HG03469 (cell line): ENCODE measurements around the gene RNF114.
"Not testable (repeated sequence)": the region's sequence is repeated elsewhere in the genome, so short reads cannot be mapped to it uniquely, and the experiment has no call there.

Experiments used
- ATAC-seq: cut with Tn5 transposase; IDR thresholded peaks from one replicate; pipeline ENCODE4 v1.9.1; 2021; ENCODE audit warnings: mild to moderate bottlenecking, moderate library complexity, moderate number of reproducible peaks; ENCODE audit not compliant: unreplicated experiment

The RNF114 gene

GRCh38 chr20:49983848-49984408 is 47.7 kb downstream of the RNF114 start:
- ATAC-seq = no peak

- no peak for ATAC-seq
Measured at GRCh38 chr20:49984426-49985153, 48.4 kb downstream of the RNF114 start.

GRCh38 chr20:49985157-49985556 is 49.0 kb downstream of the RNF114 start:
- no peak for ATAC-seq

GRCh38 chr20:49985617-49986016 is 49.4 kb downstream of the RNF114 start:
- no peak for ATAC-seq

- ATAC-seq = no peak
Measured at GRCh38 chr20:49986049-49986448, 49.9 kb downstream of the RNF114 start.

GRCh38 chr20:49987015-49987867 is 51.0 kb downstream of the RNF114 start:
- ATAC-seq = no peak

- no peak for ATAC-seq
Measured at GRCh38 chr20:49987868-49988690, 51.9 kb downstream of the RNF114 start.

- no peak for ATAC-seq
Measured at GRCh38 chr20:49989234-49990065, 53.3 kb downstream of the RNF114 start.

GRCh38 chr20:49990271-49990720 is 54.1 kb downstream of the RNF114 start:
- no peak for ATAC-seq

- no peak for ATAC-seq
Measured at GRCh38 chr20:49993301-49993751, 57.1 kb downstream of the RNF114 start.

GRCh38 chr20:49995586-49995985 is 59.4 kb downstream of the RNF114 start:
- no peak for ATAC-seq

GRCh38 chr20:49998478-49999188 is 62.4 kb downstream of the RNF114 start:
- ATAC-seq = not testable (repeated sequence)

- no peak for ATAC-seq
Measured at GRCh38 chr20:49999329-49999728, 63.1 kb downstream of the RNF114 start.

- not testable (repeated sequence) for ATAC-seq
Measured at GRCh38 chr20:50000548-50001222, 64.5 kb downstream of the RNF114 start.

- no peak for ATAC-seq
Measured at GRCh38 chr20:50001784-50002311, 65.7 kb downstream of the RNF114 start.

GRCh38 chr20:50003253-50003656 is 67.1 kb downstream of the RNF114 start:
- ATAC-seq = no peak
